H1 (cell line): ENCODE results near the gene SMPD2. TPM values are rescaled to one million over a fixed set of nuclear protein-coding genes. Genes with fewer than 3 reads are reported as not detected.

Experiments
- NRF1 ChIP-seq: IDR thresholded peaks from 2 replicates; pipeline ENCODE4 v1.6.1; 2011; ENCODE audit warnings: mild to moderate bottlenecking, low read depth, low read length, improper control_type of control experiment
- polyA plus RNA-seq, 7 experiments: library from polyadenylated mRNA; depleted of rRNA in 3 of 7; stranded (reverse) in 5 of 7; unstranded in 2 of 7; fragments of >200 nt in 5 of 7; fragments of 200-250 nt in 2 of 7; gene quantifications; 1 replicate in 5 of 7; 2 replicates in 1 of 7; 4 replicates in 1 of 7; pipeline versions ENCODE4 v1.2.1 to v1.2.3, GENCODE V29; 2011 to 2013; ENCODE audit warnings: missing spikeins in 2 of 7, mixed read lengths in 2 of 7
- total RNA-seq: library from RNA; stranded (reverse); fragmentation: NEBNext Ultra II Directional; extraction: Animal tissue kit (Norgen Biotek cat#: 25700); gene quantifications from 2 replicates; pipeline ENCODE4 v1.2.1, GENCODE V29; 2021

Gene SMPD2
- total and polyA plus RNA-seq, 2 of the 8 experiments (the other 6 are each of a cell fraction or from before 2014, with no cell fraction given): 11.5 to 17.2 TPM

DNA sequence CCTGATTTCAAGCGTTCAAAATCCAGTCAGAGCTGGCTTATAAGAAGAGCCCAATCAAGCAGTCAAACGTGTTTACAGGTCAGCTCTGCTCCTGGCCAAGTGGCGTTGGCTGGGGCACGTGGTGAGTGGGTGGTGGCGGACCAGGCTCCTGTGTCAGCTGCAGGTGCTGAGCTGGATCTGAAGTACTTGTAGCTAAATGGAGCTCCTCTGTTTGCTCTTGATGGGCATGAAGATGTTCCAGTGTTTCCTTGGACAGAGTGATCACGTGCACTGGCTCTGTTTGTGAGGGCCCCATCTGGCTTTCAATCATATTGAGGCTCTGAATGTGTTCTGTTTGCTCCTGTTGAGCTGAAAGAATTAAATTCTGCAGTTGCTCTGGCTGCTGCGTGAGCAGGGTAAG, 25.2 kb downstream of the SMPD2 start (continued):
- TF ChIP-seq NRF1: no peak
- TF ChIP-seq, all 59 proteins: peak for 0
